Gastrocnemius medialis (tissue), 4 donors: ENCODE results near the gene UTY.

Source experiments
- POLR2A ChIP-seq, 2 donors: fragments of 450-650 bp; IDR thresholded peaks; one replicate each; pipeline ENCODE4 v1.6.1; 2017; ENCODE audit warnings: antibody characterized with exemption in 2 of 2, mild to moderate bottlenecking in 2 of 2, moderate library complexity in 2 of 2
- TF ChIP-seq, protein P1 (sequence below), 5 experiments: fragments of 450-650 bp in 3 of 5; fragments of 200-600 bp in 2 of 5; sonication (generic) in 2 of 5; IDR thresholded peaks in 4 of 5; conservative IDR thresholded peaks in 1 of 5; 1 replicate in 4 of 5; 2 replicates in 1 of 5; pipeline ENCODE4 v1.5.1; 2016 to 2019; ENCODE audit warnings: antibody characterized with exemption in 5 of 5, mild to moderate bottlenecking in 3 of 5, moderate library complexity in 3 of 5

GRCh38 chrY:13501215-13501614 lies 21.4 kb upstream of the UTY start:
- TF ChIP-seq, protein P1, sequence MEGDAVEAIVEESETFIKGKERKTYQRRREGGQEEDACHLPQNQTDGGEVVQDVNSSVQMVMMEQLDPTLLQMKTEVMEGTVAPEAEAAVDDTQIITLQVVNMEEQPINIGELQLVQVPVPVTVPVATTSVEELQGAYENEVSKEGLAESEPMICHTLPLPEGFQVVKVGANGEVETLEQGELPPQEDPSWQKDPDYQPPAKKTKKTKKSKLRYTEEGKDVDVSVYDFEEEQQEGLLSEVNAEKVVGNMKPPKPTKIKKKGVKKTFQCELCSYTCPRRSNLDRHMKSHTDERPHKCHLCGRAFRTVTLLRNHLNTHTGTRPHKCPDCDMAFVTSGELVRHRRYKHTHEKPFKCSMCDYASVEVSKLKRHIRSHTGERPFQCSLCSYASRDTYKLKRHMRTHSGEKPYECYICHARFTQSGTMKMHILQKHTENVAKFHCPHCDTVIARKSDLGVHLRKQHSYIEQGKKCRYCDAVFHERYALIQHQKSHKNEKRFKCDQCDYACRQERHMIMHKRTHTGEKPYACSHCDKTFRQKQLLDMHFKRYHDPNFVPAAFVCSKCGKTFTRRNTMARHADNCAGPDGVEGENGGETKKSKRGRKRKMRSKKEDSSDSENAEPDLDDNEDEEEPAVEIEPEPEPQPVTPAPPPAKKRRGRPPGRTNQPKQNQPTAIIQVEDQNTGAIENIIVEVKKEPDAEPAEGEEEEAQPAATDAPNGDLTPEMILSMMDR (IDR thresholded peaks at IDR 0.05 in 4 of 5, conservative IDR thresholded peaks at IDR 0.05 in 1 of 5) = no peak
- TF ChIP-seq POLR2A (IDR thresholded peaks at IDR 0.05) = no peak
